Head of caudate nucleus (tissue), 42 donors: ENCODE measurements around the gene CDC34.

Experiments used
- DNase-seq, 42 donors: peaks; one replicate each; pipeline versions ENCODE4 v3.0.0 to v3.0.0-alpha.2; 2020 to 2021; ENCODE audit warnings: mixed read lengths in 7 of 42
- intact Hi-C: fragments of 100-400 bp; cut with DNase I; formaldehyde crosslinking; loops from one replicate; pipeline ENCODE4 v1.15.0; 2022

Gene CDC34

DNA sequence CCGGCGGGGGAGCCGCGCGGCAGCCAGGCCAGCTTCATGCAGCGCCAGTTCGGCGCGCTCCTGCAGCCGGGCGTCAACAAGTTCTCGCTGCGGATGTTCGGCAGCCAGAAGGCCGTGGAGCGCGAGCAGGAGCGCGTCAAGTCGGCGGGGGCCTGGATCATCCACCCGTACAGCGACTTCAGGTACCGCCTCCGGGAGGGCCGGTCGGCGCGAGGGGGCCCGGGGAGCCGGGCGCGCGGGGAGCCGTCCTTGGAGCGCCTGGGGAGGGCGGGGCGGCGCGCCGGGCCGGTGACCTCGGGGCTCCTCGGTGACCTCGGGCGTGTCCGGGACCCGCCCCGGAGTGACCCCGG, 58.8 kb downstream of the CDC34 start:
- intact Hi-C loops = no loop called here

GRCh38 chr19:590750-591098, 59.2 kb downstream of the CDC34 start:
- DNase-seq = peak in 1 of 42 donors; percentile 41
- intact Hi-C loops = no loop called here

More for the DNA sequence above, 58.8 kb downstream of the CDC34 start:
- peak in 8 of 42 donors; percentile 31 to 65 (median 50) for DNase-seq

DNA sequence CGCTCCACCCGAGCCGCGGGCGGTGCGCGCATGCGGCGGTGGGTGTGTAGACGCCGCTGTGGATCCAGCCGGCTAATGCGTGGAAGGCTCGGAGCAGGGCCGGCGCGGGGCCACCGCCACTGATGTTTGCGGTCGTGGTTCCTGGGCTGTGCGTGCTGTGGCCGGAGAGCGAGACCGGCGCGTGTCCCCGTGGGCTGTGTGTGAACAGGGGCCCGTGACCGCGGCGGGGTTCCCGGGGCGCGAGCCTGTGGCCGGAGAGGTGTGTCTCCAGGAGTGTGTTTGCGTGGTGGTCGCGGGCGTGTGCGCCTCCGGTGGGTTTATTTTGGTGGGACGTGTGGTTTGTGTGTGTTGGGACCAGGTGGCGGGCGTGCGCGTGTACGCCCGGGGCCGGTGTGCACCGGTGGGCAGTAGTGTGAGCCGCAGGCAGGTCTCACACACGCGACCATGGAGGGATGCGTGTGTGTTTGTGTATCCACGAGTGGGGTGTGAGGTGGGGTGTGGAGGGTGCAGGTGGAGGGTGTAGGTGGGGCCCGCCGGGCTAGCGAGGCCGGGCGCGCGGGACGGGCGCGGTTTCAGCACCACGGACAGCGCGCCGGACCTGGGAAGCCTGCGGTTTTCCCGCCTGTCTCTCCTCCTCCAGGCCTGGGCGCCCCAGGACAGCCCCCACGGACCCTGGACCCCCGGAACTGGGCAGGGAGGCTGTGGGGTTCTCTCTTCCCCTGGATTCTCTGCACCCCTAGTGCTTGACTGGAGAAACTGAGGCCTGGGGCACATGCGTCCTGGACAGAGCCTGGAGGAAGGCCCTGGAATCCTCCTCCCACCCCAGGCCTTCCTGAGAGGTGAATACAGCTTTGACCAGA, 59.8 kb downstream of the CDC34 start:
- intact Hi-C loops = no loop called here
- peak in 19 of 42 donors; percentile 37 to 81 (median 58) for DNase-seq
